IPS DF 19.7 (cell line): Measurements from ENCODE around the gene ZNF223.
A peak's percentile ranks its signal among the peaks of the same experiment; 100 is the strongest.

Experiments used
- DNase-seq: peaks from one replicate; pipeline ENCODE4 v3.0.0-alpha.2; 2013; ENCODE audit warnings: low read depth, low spot score

ZNF223 gene

GRCh38 chr19:44071824-44072542 is 20.1 kb downstream of the ZNF223 start, which contains the start of gene ZNF284:
Gene ZNF284 (plus strand): TSS chr19:44072159. CDS start chr19:44076390, 4,231 bp downstream.
- DNase-seq, result peak; percentile 89

GRCh38 chr19:44072543-44073401 is 20.9 kb downstream of the ZNF223 start:
- DNase-seq, result no peak

GRCh38 chr19:44076325-44076724 is 24.5 kb downstream of the ZNF223 start:
- no peak for DNase-seq

- no peak for DNase-seq
Observed at GRCh38 chr19:44092108-44092507, 40.3 kb downstream of the ZNF223 start.

GRCh38 chr19:44093931-44094765 is 42.3 kb downstream of the ZNF223 start, which contains the start of gene ZNF224:
Gene ZNF224 (plus strand): TSS chr19:44094361. CDS start chr19:44097874, 3,513 bp downstream.
- DNase-seq, result peak; percentile 79

- no peak for DNase-seq
Observed at GRCh38 chr19:44107751-44108150, 55.9 kb downstream of the ZNF223 start.

GRCh38 chr19:44109458-44109857 is 57.6 kb downstream of the ZNF223 start:
- no peak for DNase-seq

GRCh38 chr19:44111910-44112463 is 60.2 kb downstream of the ZNF223 start:
- DNase-seq, result peak; percentile 95

- no peak for DNase-seq
Observed at GRCh38 chr19:44112802-44113137, 60.9 kb downstream of the ZNF223 start.

- peak; percentile 99 for DNase-seq
Observed at GRCh38 chr19:44113138-44113783, 61.4 kb downstream of the ZNF223 start, which contains the start of gene ZNF225. Gene ZNF225 (plus strand): TSS chr19:44113399. CDS start chr19:44115828, 2,429 bp downstream.

- no peak for DNase-seq
Observed at GRCh38 chr19:44113784-44114390, 62.1 kb downstream of the ZNF223 start.
